Fibroblast of lung (primary cell): ENCODE measurements around the gene ASRGL1. TPM values are rescaled to one million over a fixed set of nuclear protein-coding genes. Genes with fewer than 3 reads are reported as not detected.

Experiments used
- DNase-seq, 2 donors: peaks; one replicate each; pipeline versions ENCODE4 v3.0.0 to v3.0.0-alpha.2; 2010; ENCODE audit warnings: low read depth in 2 of 2
- H2AFZ ChIP-seq: 2 replicates; pipeline ENCODE4 v1.5.1; 2012; ENCODE audit warnings: low read length, control low read depth, inconsistent platforms
- H3K27ac ChIP-seq: 2 replicates; pipeline ENCODE4 v1.5.1; 2011; ENCODE audit warnings: low read length, control low read depth; ENCODE audit not compliant: insufficient read depth
- H3K27me3 ChIP-seq: 2 replicates; pipeline ENCODE4 v1.5.1; 2011; ENCODE audit warnings: mild to moderate bottlenecking, low read length; ENCODE audit not compliant: control insufficient read depth, insufficient read depth
- H3K36me3 ChIP-seq: 2 replicates; pipeline ENCODE4 v1.5.1; 2011; ENCODE audit warnings: low read length; ENCODE audit not compliant: control insufficient read depth, insufficient read depth
- H3K4me1 ChIP-seq: 2 replicates; pipeline ENCODE4 v1.5.1; 2011; ENCODE audit warnings: low read length; ENCODE audit not compliant: control insufficient read depth, insufficient read depth; ENCODE audit errors: extremely low read depth
- H3K4me2 ChIP-seq: 2 replicates; pipeline ENCODE4 v1.5.1; 2011; ENCODE audit warnings: low read length, control low read depth; ENCODE audit not compliant: insufficient read depth; ENCODE audit errors: extremely low read depth
- H3K4me3 ChIP-seq, 4 experiments: fragments of 200-600 bp in 1 of 4; sonication (generic) in 1 of 4; replicated peaks in 1 of 4; 2 replicates each; pipeline ENCODE4 v1.5.1; 2011 to 2016; ENCODE audit warnings: low read length in 4 of 4, low read depth in 3 of 4, mild to moderate bottlenecking in 3 of 4, control low read depth in 2 of 4, inconsistent platforms in 1 of 4, mixed read lengths in 1 of 4; ENCODE audit not compliant: insufficient read depth in 1 of 4; ENCODE audit errors: control extremely low read depth in 1 of 4
- H3K79me2 ChIP-seq: 2 replicates; pipeline ENCODE4 v1.5.1; 2012; ENCODE audit warnings: mild to moderate bottlenecking, low read length, inconsistent platforms; ENCODE audit not compliant: control insufficient read depth, insufficient read depth
- H3K9ac ChIP-seq: 2 replicates; pipeline ENCODE4 v1.5.1; 2011; ENCODE audit warnings: mild to moderate bottlenecking, low read length, control low read depth; ENCODE audit not compliant: insufficient read depth
- H3K9me3 ChIP-seq: 2 replicates; pipeline ENCODE4 v1.5.1; 2012; ENCODE audit warnings: low read depth, low read length; ENCODE audit not compliant: control insufficient read depth, insufficient read depth
- H4K20me1 ChIP-seq: 2 replicates; pipeline ENCODE4 v1.5.1; 2011; ENCODE audit warnings: low read length; ENCODE audit not compliant: control insufficient read depth, insufficient read depth; ENCODE audit errors: extremely low read depth
- CTCF ChIP-seq, 2 donors: IDR thresholded peaks in 1 of 2; conservative IDR thresholded peaks in 1 of 2; 1 replicate in 1 of 2; 2 replicates in 1 of 2; pipeline ENCODE4 v1.5.1; 2011 to 2012; ENCODE audit warnings: low read length in 2 of 2, control low read depth in 1 of 2, inconsistent platforms in 1 of 2, low read depth in 1 of 2, mild to moderate bottlenecking in 1 of 2
- EZH2 ChIP-seq: IDR thresholded peaks from 2 replicates; pipeline ENCODE4 v1.5.1; 2012; ENCODE audit warnings: low read length, control low read depth, mild to moderate bottlenecking; ENCODE audit errors: missing control alignments
- polyA plus RNA-seq, 2 donors: library from polyadenylated mRNA; depleted of rRNA in 1 of 2; stranded (reverse) in 1 of 2; unstranded in 1 of 2; fragments of >200 nt; gene quantifications; 2 replicates each; pipeline ENCODE4 v1.2.1, GENCODE V29; 2011 to 2012; ENCODE audit warnings: missing spikeins in 1 of 2
- total RNA-seq: library from RNA; depleted of rRNA; stranded (reverse); fragments of >200 nt; gene quantifications from 2 replicates; pipeline ENCODE4 v1.2.1, GENCODE V29; 2014

Gene ASRGL1
- total and polyA plus RNA-seq, 2 donors (not counting 1 experiment from before 2014, with no cell fraction given), result under 0.01 to 0.22 TPM

GRCh38 chr11:62388999-62389398 is 51.8 kb downstream of the ASRGL1 start:
- H3K27ac ChIP-seq, result no peak overlapping the region
- H3K79me2 ChIP-seq, result no peaks in the 10 kb centered on the region
- TF ChIP-seq EZH2 (no peak), CTCF (conservative IDR thresholded peaks at IDR 0.05 in 1 of 2, IDR thresholded peaks at IDR 0.05 in 1 of 2; ENCODE audit: low read depth in 1 of 2, low read length in 2 of 2) (no peak)
- no peak overlapping the region for H3K9ac ChIP-seq
- H3K9me3 ChIP-seq, result no peaks in the 10 kb centered on the region
- no peak overlapping the region for H3K4me3 ChIP-seq
- H2AFZ ChIP-seq, result no peak overlapping the region
- H3K4me1 ChIP-seq, result no peaks in the 10 kb centered on the region
- no peaks in the 10 kb centered on the region for H3K36me3 ChIP-seq
- H3K27me3 ChIP-seq, result peaks cover 7% of the 10 kb centered on the region
- no peaks in the 10 kb centered on the region for H4K20me1 ChIP-seq
- H3K4me2 ChIP-seq, result no peak overlapping the region
- DNase-seq, result no peak

- Histone ChIP-seq H3K27ac (no peak overlapping the region), H3K36me3 (no peaks in the 10 kb centered on the region), H3K4me1 (peaks cover 2% of the 10 kb centered on the region), H2AFZ (no peak overlapping the region), H4K20me1 (no peaks in the 10 kb centered on the region), H3K4me3 (no peak overlapping the region), H3K27me3 (peaks cover 7% of the 10 kb centered on the region), H3K9ac (no peak overlapping the region), H3K4me2 (no peak overlapping the region), H3K9me3 (no peaks in the 10 kb centered on the region), H3K79me2 (no peaks in the 10 kb centered on the region)
- DNase-seq, result no peak
- TF ChIP-seq CTCF (conservative IDR thresholded peaks at IDR 0.05 in 1 of 2, IDR thresholded peaks at IDR 0.05 in 1 of 2; ENCODE audit: low read depth in 1 of 2, low read length in 2 of 2), result no peak
- TF ChIP-seq EZH2, result no peak
Observed at GRCh38 chr11:62390237-62390636, 53.0 kb downstream of the ASRGL1 start.

- Histone ChIP-seq H3K27me3 (peaks cover 7% of the 10 kb centered on the region), H2AFZ (no peak overlapping the region), H3K4me3 (no peak overlapping the region), H3K4me2 (no peak overlapping the region), H3K36me3 (no peaks in the 10 kb centered on the region), H3K4me1 (peaks cover 3% of the 10 kb centered on the region), H3K9ac (no peak overlapping the region), H3K9me3 (no peaks in the 10 kb centered on the region), H3K79me2 (no peaks in the 10 kb centered on the region), H3K27ac (no peak overlapping the region), H4K20me1 (no peaks in the 10 kb centered on the region)
- no peak for DNase-seq
- TF ChIP-seq CTCF (conservative IDR thresholded peaks at IDR 0.05 in 1 of 2, IDR thresholded peaks at IDR 0.05 in 1 of 2; ENCODE audit: low read depth in 1 of 2, low read length in 2 of 2) (no peak), EZH2 (no peak)
Observed at GRCh38 chr11:62390722-62391121, 53.5 kb downstream of the ASRGL1 start.
